ENCODE results near the gene CHIT1.

The CHIT1 gene

DNA sequence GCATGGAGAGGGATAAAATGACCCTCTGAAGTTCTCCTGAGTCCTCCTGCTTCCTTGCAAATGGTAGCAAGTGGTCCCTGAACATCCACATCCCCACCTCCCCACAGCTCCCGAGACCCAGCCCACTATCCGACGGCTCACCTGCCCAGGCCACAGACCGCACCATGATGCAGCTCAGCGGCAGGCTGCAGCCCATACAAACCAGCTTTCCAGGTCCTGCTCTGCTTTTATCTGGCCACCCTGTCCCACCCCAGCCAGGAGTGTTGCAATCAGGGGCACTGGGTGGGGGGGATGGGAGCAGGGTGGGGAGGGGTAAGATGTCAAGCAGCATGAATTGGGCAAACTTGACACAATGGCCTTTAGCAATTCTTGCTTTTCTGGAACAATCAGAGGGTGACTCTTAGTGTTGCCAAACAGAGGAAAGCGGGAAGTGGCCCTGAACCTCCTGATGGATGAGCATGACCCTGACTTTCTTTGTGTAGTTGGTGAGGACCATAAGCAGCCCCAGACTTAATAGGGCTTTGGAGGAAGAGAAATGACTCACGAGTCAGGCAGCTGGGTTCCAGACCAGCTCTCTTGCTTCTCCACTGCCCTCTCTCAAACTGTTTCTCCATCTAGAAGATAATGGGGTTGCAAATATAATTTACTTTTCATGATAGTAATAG is at the start of gene CHIT1:
Gene CHIT1, minus strand, starts transcription at position 203 of the 665 bp plus-strand sequence. Its CDS starts 37 bp downstream, at position 166.
- in situ Hi-C loops (cut with MboI; ENCODE audit: low pct_unique_long_range_greater_than_20kb, low sequenced_read_pairs), result no loop called here
- no peak for DNase-seq

DNA sequence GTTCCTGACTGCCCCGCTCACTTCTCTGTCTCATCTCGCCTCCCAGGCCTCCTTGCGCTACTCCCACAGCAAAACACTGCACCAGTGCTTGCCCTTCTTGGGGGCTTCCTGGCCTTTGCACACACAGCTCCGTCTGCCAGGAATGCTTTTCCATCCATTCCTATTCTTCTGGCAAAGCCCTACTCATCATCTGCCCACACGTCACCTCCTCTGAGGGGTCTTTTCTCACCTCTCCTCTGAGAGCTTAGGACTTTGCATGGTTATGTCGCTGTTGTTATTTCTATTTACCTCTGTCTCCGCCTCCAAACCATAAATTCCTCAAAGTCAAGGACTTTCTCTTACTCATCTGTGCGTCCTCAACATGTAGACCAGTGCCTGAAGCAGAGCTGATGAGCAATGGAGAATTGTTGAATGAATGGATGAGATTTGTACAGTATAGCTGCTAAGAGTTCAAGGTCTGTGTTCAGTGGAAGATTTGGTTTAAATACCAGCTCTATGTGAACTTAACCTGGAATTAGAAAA is 49.5 kb upstream of the CHIT1 start:
- in situ Hi-C loops (cut with MboI; ENCODE audit: low pct_unique_long_range_greater_than_20kb, low sequenced_read_pairs), result loop anchor here (10.0 kb wide), 1 partner anchor 206 kb away; no protein-coding TSS in a partner anchor
- no peak for DNase-seq

DNA sequence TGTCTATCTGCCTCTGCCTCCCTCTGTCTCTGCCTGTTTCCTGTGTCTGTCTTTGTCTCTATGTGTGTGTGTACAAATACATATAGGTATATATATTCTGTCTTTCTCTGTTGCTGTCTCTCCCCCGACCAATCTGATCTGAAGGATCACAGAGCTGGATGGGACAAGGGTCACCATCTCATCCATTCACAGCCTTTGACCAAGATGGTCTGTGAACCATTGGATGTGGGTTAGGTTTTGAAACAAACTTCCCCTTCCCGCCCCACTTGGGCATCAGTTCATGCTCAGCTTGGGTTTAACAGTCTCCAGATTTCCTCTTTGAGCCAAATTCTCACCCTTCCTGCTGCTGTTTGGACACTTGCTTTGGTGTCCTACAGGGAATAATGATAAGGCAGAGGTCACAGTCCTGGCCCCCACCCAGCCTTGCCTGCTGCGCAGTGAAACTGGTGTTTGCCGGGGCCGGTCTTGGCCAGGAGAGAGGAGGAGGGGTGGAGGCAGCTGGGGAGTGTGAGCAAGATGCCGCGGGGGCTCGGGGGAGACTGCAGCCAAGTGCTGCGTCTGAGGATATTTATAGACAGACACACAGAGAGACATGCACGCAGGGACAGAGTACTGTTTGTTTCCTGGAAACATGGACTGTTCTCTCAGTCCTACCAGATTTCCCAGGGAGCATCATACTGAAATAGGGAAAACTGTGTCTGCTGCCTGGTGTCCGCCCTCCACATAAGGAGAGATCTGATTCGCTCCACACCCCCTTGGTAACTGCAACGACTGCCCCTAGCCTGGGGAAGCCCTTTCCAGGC is 48.8 kb upstream of the CHIT1 start:
- in situ Hi-C loops (cut with MboI; ENCODE audit: low pct_unique_long_range_greater_than_20kb, low sequenced_read_pairs), result loop anchor here (10.0 kb wide), 1 partner anchor 207 kb away; no protein-coding TSS in a partner anchor
- peak; percentile 51 for DNase-seq

DNA sequence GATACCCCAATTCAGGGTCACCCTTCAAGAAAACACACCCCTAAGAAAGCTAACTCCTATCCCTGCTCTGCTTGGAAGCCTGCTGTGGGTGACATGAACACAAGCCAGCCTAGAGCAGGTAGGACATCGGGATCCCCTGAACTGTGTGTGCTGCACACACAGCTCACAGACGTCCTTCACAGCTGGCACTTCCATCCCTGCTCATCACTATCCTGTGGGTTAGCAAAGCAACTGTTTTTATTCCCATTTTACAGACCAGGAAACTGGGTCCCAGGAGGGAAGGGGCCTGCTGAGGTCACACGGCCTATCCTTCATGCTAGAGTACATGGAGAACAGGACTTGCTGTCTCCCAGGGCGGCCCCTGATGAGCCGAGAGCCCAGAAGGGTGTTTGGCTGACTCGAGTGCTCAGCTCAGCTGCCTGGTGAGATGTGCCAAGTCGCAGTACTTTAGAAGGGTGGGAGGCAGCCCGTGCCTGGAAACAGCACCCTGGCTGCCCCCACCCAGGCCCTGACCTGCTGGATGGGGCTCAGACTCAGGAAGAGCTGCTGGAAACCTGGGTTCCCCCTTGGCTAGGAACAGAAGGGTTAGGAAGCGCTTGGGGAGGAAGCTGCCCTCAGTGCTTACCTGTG is 47.6 kb upstream of the CHIT1 start:
- in situ Hi-C loops (cut with MboI; ENCODE audit: low pct_unique_long_range_greater_than_20kb, low sequenced_read_pairs), result loop anchor here (10.0 kb wide), 1 partner anchor 208 kb away; no protein-coding TSS in a partner anchor
- no peak for DNase-seq

DNA sequence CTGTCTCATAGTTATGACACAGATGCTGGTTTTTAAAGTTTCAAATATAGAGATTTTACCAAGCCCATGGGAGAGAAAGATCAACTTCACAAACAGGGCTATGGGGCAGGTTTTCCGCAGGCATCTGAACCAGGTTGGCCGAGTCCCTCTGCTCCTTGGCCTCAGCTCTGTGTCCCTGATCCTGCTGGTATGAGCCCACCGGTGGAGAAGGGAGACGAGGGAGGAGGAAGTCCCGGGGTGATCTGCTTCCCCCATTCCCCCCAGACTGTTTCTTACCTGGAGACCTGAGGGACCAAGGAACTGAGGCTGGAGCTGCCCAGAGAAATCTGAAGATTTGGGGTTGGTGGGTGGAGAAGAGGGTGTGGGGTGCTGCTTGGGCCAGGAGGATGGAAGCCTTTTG is 46.9 kb upstream of the CHIT1 start:
- DNase-seq, result no peak
- in situ Hi-C loops (cut with MboI; ENCODE audit: low pct_unique_long_range_greater_than_20kb, low sequenced_read_pairs), result loop anchor here (10.0 kb wide), 1 partner anchor 208 kb away; no protein-coding TSS in a partner anchor

DNA sequence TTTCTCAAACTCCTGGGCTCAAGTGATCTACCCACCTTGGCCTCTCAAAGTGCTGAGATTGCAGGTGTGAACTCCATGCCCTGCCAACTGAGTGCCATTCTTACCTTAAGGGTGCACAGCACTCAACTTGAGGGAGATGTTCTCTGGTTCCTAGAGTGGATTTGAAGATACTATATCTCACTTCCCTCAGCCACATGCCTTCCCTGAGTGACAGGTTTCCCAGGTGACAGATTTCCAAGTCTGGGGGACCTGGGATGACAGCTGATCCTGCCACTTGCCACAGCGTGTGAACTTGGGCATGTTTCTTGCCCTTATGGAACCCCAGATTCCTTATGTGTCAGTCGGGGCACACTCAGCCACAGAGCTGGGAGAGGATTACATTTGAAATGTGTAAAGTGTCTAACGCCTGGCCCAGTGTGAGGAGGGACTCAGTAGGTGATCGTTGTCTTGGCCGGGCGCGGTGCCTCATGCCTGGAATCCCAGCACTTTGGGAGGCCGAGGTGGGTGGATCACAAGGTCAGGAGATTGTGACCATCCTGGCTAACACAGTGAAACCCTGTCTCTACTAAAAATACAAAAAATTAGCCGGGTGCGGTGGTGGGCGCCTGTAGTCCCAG is 46.3 kb upstream of the CHIT1 start:
- no peak for DNase-seq

DNA sequence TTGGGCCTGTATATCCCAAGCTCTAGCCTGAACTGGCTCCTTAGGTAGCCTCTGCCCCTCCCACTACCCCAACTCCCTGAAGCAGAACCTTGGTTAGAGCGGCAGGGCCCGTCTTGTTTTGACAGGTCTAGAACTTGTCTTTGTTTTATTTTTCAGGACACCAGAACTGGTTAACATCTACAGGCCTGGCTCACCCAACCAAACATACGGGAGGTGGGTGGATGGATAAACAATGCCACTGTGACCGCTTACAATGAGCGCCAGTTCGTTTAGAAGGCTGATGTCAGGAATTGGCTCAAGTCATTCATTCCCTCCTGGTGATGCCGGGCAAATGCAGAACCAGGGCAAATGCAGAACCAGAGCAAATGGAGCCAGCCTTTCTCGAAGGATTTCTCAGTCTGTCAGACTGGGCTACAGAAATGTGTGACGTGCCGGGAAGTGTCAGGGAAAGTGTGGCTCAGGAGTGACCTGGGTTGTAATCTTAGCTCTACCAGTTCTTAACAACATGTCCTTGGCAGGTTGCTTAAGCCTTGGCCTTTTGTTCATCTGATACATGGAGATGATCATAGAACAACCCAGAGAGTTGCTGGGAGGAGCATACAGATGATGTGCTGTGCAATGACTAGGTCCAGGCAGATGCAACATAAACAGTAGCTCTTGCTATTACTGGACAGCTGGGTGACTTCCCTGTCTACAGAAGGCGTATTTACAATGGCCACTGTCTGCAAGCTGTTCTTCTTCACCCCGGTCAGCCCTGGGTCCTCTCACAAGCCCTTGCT is 45.3 kb upstream of the CHIT1 start:
- in situ Hi-C loops (cut with MboI; ENCODE audit: low pct_unique_long_range_greater_than_20kb, low sequenced_read_pairs), result loop anchor here (5.0 to 10.0 kb wide), 2 partner anchors 63 to 210 kb away; no protein-coding TSS in a partner anchor
- DNase-seq, result no peak

More for the DNA sequence above, 46.3 kb upstream of the CHIT1 start:
- in situ Hi-C loops (cut with MboI; ENCODE audit: low pct_unique_long_range_greater_than_20kb, low sequenced_read_pairs), result loop anchor here (10.0 kb wide), 1 partner anchor 209 kb away; no protein-coding TSS in a partner anchor

DNA sequence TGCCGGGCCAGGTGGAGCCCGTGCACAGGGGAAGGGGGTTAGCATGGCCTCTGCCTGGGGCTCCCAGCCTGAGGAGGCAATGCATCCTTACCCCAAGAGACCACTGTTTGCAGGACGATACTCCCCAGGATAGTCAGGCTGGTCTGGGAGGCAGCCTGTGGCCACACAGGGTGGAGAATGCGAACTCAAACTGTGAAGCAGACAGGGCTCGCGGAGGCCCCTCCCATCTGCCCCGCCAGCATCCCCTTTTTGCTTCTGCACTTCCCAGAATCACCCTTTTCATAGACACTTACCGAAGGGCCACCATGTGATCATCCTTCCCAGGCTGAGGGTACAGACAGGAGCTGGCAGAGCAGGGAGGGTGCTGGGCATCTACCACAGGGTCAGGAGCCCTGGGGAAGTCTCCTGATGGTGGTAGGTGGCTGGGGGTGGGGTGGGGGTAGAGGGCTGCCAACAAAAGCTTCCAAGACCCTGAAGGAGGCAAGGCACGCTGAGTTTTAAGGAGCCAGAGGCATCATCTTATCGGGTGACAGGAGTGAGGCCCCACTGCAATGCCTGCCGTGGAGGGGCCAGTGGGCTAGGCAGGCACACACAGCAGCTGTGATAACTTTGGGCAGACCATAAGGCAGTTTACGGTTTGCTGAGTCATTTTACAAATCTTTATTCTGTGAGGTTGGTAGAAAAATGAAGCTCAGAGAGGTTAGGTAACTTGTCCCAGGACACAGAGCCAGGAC is 44.6 kb upstream of the CHIT1 start:
- DNase-seq, result peak; percentile 43
- in situ Hi-C loops (cut with MboI; ENCODE audit: low pct_unique_long_range_greater_than_20kb, low sequenced_read_pairs), result loop anchor here (5.0 to 10.0 kb wide), 2 partner anchors 63 to 211 kb away; no protein-coding TSS in a partner anchor

DNA sequence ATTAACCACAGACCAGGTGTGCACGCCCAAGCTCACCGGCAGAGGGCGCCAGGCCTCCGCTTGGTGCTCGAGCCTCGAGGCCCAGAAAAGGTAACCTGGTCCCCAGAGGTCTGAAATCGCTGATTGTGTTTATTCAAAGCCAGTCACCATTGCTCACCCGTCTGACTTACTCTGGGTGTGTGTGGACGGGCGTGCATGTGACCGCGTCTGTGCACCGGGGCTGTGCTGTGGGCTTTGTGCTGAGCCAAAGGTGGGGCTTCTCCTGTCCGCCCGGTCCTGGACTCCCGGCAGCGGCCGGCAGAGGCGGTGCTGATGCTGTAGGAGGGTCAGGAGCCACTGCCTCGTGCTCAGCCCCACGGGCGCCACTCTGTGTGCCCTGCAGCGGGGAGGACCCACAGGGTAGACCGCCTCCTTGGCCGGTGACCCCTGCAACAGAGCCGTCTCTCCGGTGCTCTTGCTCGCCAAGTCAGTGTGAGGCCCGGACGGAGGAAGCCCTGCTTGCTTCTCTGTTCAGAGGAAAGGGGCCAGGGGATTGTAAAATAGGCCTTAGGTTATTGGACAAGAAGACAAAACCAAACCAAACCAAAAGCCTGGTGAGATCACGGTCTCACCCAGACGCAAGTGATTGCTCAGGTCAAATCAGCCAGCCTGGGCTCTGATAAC is 43.9 kb upstream of the CHIT1 start:
- peak; percentile 76 for DNase-seq
- in situ Hi-C loops (cut with MboI; ENCODE audit: low pct_unique_long_range_greater_than_20kb, low sequenced_read_pairs), result loop anchor here (5.0 to 10.0 kb wide), 2 partner anchors 64 to 211 kb away; no protein-coding TSS in a partner anchor

DNA sequence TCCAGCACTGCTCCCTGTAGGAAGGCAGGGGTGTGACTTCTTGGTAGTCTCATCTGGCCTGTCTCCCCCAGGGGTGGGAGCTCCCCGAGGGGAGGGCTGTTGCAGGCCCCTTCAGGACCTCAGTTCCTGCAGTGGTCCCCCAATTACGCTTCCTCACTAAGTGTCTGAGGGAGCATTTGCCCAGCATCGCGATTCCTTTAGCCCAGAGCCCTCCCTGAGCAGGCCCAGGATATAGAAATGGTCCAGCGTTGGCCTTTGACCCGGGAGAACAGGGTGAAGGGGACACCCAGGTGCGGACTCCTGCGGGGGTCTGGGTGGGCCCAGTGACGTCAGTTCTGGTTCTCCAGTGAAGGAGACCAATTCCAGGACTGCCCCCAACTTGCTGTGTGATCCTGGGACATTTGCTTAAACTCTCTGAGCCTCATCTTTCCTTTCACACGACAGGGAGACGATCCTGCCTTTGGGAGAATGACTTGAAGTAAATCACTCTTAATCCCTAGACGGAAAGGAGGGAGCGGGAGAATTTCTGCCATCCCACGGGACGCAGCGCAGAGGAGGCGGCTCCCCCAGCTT is 43.2 kb upstream of the CHIT1 start:
- DNase-seq, result no peak
- in situ Hi-C loops (cut with MboI; ENCODE audit: low pct_unique_long_range_greater_than_20kb, low sequenced_read_pairs), result loop anchor here (5.0 to 10.0 kb wide), 2 partner anchors 65 to 212 kb away; no protein-coding TSS in a partner anchor

DNA sequence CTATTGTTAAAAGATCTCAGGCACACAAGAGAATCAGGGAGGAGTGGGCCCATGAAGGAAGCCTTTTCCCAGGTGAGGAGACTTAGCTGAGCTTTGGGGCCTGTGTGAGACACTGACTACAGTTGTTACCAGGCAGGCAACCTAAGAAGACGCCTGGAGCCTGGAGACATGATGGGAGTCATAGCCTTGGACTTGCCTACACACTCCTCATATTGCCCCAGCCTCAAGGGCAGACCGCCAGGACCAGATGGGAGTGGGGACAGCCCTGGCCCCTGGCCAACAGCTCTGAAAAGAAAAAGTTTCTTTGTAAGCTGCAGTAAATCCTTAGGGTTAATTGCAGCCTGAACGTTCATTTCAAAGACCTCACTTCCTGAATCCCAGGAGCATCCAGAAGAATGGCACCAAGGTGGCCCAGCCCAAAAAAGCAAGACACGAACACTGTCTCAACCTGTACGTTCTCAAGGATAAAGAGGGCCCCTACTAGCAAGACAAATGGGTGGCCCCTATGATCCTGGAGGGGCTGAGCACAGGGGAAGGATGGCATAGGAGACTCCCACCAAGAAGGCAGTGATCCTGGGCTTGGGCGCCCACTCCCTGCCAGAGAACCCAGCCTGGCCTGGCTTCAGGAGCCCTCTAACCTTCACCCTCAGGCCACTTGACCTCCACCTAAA is 42.6 kb upstream of the CHIT1 start:
- no peak for DNase-seq
- in situ Hi-C loops (cut with MboI; ENCODE audit: low pct_unique_long_range_greater_than_20kb, low sequenced_read_pairs), result loop anchor here (5.0 to 10.0 kb wide), 2 partner anchors 65 to 213 kb away; no protein-coding TSS in a partner anchor

DNA sequence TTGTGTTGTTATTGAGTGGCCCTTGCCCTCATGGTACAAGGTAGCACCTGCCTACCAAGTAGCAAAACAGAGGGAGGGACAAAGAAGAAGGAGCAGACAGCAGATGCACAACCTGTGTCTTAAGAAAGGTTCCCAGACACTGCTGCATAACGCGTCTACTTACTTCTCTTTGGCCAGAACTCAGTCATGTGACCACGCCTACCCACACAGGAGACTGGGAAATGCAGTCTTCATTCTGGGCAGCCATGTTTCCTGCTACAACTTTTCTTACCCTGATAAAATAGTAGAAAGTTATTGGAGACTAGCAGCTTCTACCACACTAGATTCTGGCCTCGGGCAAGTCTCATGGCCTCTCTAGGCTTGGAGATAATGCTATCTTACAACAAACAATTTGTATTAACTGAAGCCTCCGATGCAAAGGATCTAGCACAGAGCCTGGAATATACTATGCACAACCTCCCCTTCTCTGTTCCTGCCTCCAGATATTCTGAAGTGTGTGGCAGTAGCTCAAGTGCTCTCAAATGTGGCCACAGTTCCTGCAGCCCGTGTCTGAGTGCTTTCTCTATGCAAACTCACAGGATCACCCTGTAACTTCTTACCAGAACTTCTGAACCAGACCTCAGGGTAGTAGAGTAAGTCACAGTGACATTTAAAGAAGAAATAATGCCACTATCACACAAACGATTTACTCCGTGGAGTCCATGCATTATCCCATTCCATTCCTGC is 41.7 kb upstream of the CHIT1 start:
- DNase-seq, result peak; percentile 74
- in situ Hi-C loops (cut with MboI; ENCODE audit: low pct_unique_long_range_greater_than_20kb, low sequenced_read_pairs), result loop anchor here (5.0 to 10.0 kb wide), 2 partner anchors 66 to 214 kb away; no protein-coding TSS in a partner anchor

DNA sequence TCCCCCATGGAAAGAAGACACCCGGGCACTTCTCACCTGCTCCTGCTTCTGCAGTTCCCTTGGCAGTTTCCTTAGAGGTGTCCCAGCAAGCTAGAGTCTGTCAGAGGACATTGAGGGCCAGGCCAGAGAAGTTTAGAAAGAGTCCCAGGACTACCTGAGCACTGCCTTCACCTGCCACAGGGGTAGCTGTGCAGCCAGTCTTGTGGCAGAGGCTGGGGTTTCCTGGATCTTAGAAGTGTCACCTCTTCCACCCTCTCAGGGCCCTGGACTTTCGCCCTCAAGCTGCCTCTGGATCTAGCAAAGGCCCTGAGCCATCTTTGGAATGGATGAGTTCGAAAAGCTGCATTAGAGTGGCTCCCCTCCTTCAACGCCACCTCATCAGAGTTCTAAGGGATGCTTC is 41.0 kb upstream of the CHIT1 start:
- DNase-seq, result no peak
- in situ Hi-C loops (cut with MboI; ENCODE audit: low pct_unique_long_range_greater_than_20kb, low sequenced_read_pairs), result loop anchor here (5.0 to 10.0 kb wide), 2 partner anchors 67 to 214 kb away; no protein-coding TSS in a partner anchor

DNA sequence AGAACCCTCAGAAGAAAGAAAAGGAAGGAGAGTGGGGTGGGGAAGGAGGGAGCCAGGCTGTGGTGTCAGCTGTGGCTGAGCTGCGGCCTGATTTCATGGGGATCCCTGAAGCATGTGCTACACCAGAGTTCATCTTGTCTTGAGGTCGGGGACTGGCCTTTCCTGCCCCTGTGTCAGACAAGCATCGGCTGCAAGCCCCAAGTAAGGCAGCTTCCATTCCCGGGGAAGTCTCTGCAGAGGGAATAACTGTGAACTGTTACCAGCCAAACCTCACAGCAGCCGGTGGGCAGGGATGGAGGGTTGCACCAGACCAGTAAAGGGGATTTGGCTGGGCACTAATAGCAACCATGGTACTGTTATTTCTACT is 40.2 kb upstream of the CHIT1 start:
- no peak for DNase-seq
- in situ Hi-C loops (cut with MboI; ENCODE audit: low pct_unique_long_range_greater_than_20kb, low sequenced_read_pairs), result loop anchor here (5.0 to 10.0 kb wide), 2 partner anchors 68 to 215 kb away; no protein-coding TSS in a partner anchor

DNA sequence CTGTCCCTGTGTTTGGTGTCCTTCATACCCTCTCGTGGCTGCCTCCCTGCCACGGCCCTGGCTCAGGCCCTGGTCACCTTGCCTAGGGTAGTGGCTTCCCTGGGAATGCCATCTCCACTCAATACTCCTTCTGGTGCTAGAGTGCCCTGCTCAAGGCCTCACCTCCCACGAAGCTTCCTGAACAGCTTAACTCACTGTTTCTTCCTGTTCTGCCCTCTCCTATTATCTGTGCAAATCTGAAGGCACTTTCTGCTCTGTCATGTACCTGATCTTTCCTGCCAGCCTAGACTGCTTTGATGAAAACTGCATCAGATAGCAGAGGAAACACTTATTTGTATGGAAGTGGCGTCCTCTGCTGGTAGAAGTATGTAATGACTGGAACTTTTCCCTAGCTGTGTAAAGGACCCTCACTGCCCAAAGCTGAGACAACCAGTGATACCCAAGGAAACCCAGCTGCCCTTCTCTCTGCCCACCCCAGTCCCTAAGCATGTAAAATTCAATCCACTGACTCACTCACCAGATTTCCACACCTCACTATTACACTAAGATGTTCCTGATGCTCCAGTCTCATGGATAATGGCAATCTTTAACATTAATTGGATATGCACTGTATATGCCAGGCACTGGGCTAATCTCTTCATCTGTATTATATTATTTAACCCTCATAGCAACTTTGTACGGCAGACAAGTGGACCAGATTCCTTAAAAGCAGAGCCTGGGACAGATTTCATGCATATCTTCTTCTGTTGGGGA is 39.6 kb upstream of the CHIT1 start:
- in situ Hi-C loops (cut with MboI; ENCODE audit: low pct_unique_long_range_greater_than_20kb, low sequenced_read_pairs), result no loop called here

More for the DNA sequence above, 39.6 kb upstream of the CHIT1 start:
- peak; percentile 83 for DNase-seq
